ENCODE data around the gene KIRREL3.

DNA sequence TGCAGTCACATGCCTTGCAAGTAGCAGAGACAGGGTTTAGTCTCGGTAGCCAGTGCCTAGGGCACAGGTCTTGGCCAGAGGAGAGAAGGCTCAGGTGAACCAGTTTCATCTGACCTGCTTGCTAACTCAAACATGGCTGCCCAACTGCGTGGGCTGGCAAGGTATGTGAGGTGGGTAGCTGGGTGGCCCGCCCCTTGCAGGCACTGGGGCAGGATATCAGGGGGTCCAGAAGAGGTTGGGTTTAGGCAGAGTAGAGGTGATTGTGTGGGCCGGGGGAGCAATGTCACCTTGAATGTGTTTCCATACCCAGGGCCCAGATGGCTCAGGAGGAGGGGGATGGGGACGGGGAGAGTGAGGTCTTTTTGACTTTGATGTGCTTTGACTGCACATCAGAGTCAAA is 607.4 kb downstream of the KIRREL3 start:
- TF ChIP-seq POLR2A (IDR thresholded peaks at IDR 0.05; ENCODE audit: low read depth, low read length) (no peak), POLR2AphosphoS5 (IDR thresholded peaks at IDR 0.05; ENCODE audit: low read depth, low read length) (no peak), TAF1 (IDR thresholded peaks at IDR 0.05; ENCODE audit: low read depth, low read length) (no peak), SPI1 (IDR thresholded peaks at IDR 0.05; ENCODE audit: low read depth, low read length) (no peak), PAX5 (IDR thresholded peaks at IDR 0.05; ENCODE audit: insufficient read depth, low read length, severe bottlenecking) (no peak)
